ENCODE measurements around the gene SNAPC5. TPM values are rescaled to one million over a fixed set of nuclear protein-coding genes. Genes with fewer than 3 reads are reported as not detected.

Gene SNAPC5
- total RNA-seq, 1 experiment from 2014 or later: 36.4 TPM

DNA sequence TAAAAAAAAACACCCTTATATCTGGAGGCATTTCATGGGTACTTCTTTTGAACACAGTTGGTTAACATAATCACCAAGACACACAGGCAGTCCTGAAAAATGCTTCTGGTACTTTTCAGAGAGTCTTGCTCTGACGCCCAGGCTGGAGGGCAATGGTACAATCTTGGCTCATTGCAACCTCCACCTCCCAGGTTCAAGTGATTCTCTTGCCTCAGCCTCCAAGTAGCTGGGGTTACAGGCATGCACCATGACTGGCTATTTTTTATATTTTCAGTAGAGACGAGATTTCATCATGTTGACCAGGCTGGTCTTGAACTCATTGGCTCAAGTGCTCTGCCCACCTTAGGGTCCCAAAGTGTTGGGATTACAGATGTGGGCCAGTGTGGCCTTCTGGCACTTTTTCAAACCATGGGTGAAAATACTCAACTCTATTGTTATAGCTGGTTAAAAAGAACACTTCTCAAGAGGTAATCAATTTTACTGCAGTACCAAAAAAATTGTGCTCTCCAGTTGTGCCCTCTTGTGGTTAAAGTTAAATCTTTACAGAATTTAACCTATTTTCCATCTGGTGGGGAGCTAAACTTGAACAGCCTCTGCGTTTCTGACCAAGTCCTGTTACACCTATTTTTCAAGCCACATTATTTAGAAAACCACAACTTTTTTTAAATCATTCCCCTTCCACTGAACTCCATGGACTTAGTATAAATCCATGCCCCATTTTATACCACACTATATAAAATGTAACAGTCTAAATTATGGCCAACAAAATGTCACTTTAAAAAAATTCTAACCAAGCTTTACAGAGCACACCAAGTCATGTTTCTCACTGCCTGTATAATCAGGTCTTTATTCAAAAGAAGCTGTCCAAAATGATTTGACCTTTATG, 1.2 kb upstream of the SNAPC5 start:
- intact Hi-C loops (cut with micrococcal nuclease; ENCODE audit: unreplicated experiment): loop anchor here (5.0 kb wide), 1 partner anchor 111 kb away; the partner anchor contains the start of gene MAP2K1
- no peak for ATAC-seq
- POLR2A ChIA-PET: interaction anchor here (0.6 to 0.7 kb wide), 3 partner anchors 59 to 1715 kb away, joined by 3 to 4 read pairs (median 3); partner anchors contain the start of gene MAP2K1
- Histone ChIP-seq H3K27ac (ENCODE audit: low read length) (no peak overlapping the region), H3K27me3 (ENCODE audit: control insufficient read depth, insufficient read depth, low read length) (no peaks in the 10 kb centered on the region), H3K4me1 (ENCODE audit: control insufficient read depth, insufficient read depth, low read length) (peaks cover 47% of the 10 kb centered on the region), H3K9me3 (ENCODE audit: control insufficient read depth, insufficient read depth, low read depth, low read length) (no peaks in the 10 kb centered on the region), H3K36me3 (ENCODE audit: control insufficient read depth, insufficient read depth, low read length) (peaks cover 50% of the 10 kb centered on the region), H3K4me3 (ENCODE audit: low read depth in 2 of 2, low read length in 2 of 2) (no peak overlapping the region)
- in situ Hi-C loops (cut with HindIII; ENCODE audit: low pct_unique_long_range_greater_than_20kb, low sequenced_read_pairs): no loop called here
- CTCF ChIA-PET: interaction anchor here (1.1 kb wide), 1 partner anchor 162 kb away, joined by 3 read pairs; no protein-coding TSS in a partner anchor
- DNase-seq (ENCODE audit: low read depth, low spot score): no peak
- TF ChIP-seq REST (IDR thresholded peaks at IDR 0.05; ENCODE audit: insufficient read depth in 1 of 2, low read depth in 2 of 2, low read length in 1 of 2): no peak
- no peak for TF ChIP-seq CTCF (IDR thresholded peaks at IDR 0.05)
- 0 out of 2 replicates have a peak, but pooled peaks have one; percentile 46 for TF ChIP-seq SIN3A (IDR thresholded peaks at IDR 0.05; ENCODE audit: borderline replicate concordance, insufficient read depth, low read depth, low read length)
- TF ChIP-seq TCF7L2 (IDR thresholded peaks at IDR 0.05; ENCODE audit: low read depth, low read length): no peak
- peak; percentile 22; the same call in 1 of the 2 replicates for TF ChIP-seq POLR2AphosphoS5 (IDR thresholded peaks at IDR 0.05; ENCODE audit: low read depth, low read length)
- no TSS peak for BruUV-seq (replicated peaks)

GRCh38 chr15:66496951-66497501, 536 bp downstream of the SNAPC5 start:
- intact Hi-C loops (cut with micrococcal nuclease; ENCODE audit: unreplicated experiment) (loop anchor here (5.0 kb wide), 1 partner anchor 110 kb away; the partner anchor contains the start of gene MAP2K1), in situ Hi-C loops (cut with HindIII; ENCODE audit: low pct_unique_long_range_greater_than_20kb, low sequenced_read_pairs) (no loop called here)
- no TSS peak for BruUV-seq (replicated peaks)
- peaks cover 45% of the 10 kb centered on the region for H3K36me3 ChIP-seq (ENCODE audit: control insufficient read depth, insufficient read depth, low read length)
- DNase-seq (ENCODE audit: low read depth, low spot score) (no peak), ATAC-seq (peak; percentile 30)
- TF ChIP-seq REST (IDR thresholded peaks at IDR 0.05; ENCODE audit: insufficient read depth in 1 of 2, low read depth in 2 of 2, low read length in 1 of 2): no peak
- no peak for TF ChIP-seq SIN3A (IDR thresholded peaks at IDR 0.05; ENCODE audit: borderline replicate concordance, insufficient read depth, low read depth, low read length)
- no peak for TF ChIP-seq TCF7L2 (IDR thresholded peaks at IDR 0.05; ENCODE audit: low read depth, low read length)
- TF ChIP-seq CTCF (IDR thresholded peaks at IDR 0.05): no peak
- TF ChIP-seq POLR2AphosphoS5 (IDR thresholded peaks at IDR 0.05; ENCODE audit: low read depth, low read length): no peak
- H3K9me3 ChIP-seq (ENCODE audit: control insufficient read depth, insufficient read depth, low read depth, low read length): no peaks in the 10 kb centered on the region
- H3K4me1 ChIP-seq (ENCODE audit: control insufficient read depth, insufficient read depth, low read length): peaks cover 41% of the 10 kb centered on the region
- no peaks in the 10 kb centered on the region for H3K27me3 ChIP-seq (ENCODE audit: control insufficient read depth, insufficient read depth, low read length)
- peak overlapping the region; percentile 93 for H3K27ac ChIP-seq (ENCODE audit: low read length)
- H3K4me3 ChIP-seq (ENCODE audit: low read depth in 2 of 2, low read length in 2 of 2): peak overlapping the region; percentile 76 to 99
- CTCF ChIA-PET: interaction anchor here (0.5 kb wide), 1 partner anchor 108 kb away, joined by 4 read pairs; no protein-coding TSS in a partner anchor
- POLR2A ChIA-PET: interaction anchor here (0.5 to 1.0 kb wide), 4 partner anchors 90 to 201 kb away, joined by 3 to 9 read pairs (median 6); partner anchors contain the start of gene TIPIN
